Chondrocyte (in vitro differentiated cells): Measurements from ENCODE around the gene ARMH4. TPM values are rescaled to one million over a fixed set of nuclear protein-coding genes. Genes with fewer than 3 reads are reported as not detected.
"Not testable (repeated sequence)": the region's sequence is repeated elsewhere in the genome, so short reads cannot be mapped to it uniquely, and the experiment has no call there.

Experiments used
- DNase-seq: peaks from one replicate; pipeline ENCODE4 v3.0.0; 2021; ENCODE audit warnings: mixed read lengths, low spot score
- H3K27ac Mint-ChIP-seq: one replicate; pipeline ENCODE4 v1.8.0; 2021; ENCODE audit warnings: mild to moderate bottlenecking, moderate library complexity, mixed read lengths; ENCODE audit not compliant: unreplicated experiment
- H3K27me3 Mint-ChIP-seq: 2 replicates; pipeline ENCODE4 v1.8.0; 2021; ENCODE audit warnings: low read depth, mixed read lengths
- H3K36me3 Mint-ChIP-seq: 2 replicates; pipeline ENCODE4 v1.8.0; 2021; ENCODE audit warnings: low read depth, mixed read lengths
- H3K4me1 Mint-ChIP-seq: 2 replicates; pipeline ENCODE4 v1.8.0; 2021; ENCODE audit warnings: low read depth, mild to moderate bottlenecking, mixed read lengths
- H3K4me3 Mint-ChIP-seq: one replicate; pipeline ENCODE4 v1.8.0; 2021; ENCODE audit warnings: mild to moderate bottlenecking, moderate library complexity, mixed read lengths; ENCODE audit not compliant: unreplicated experiment
- H3K9me3 Mint-ChIP-seq: 2 replicates; pipeline ENCODE4 v1.8.0; 2021; ENCODE audit warnings: low read depth, mixed read lengths
- total RNA-seq: library from RNA; stranded (reverse); gene quantifications from 3 replicates; pipeline ENCODE4 v1.2.1, GENCODE V29; 2021
- TF ChIP-seq, protein P1 (sequence below): fragments of 200-600 bp; sonication (generic); IDR thresholded peaks from 2 replicates; pipeline ENCODE4 v1.5.0; 2021; ENCODE audit warnings: antibody characterized with exemption, mild to moderate bottlenecking, moderate library complexity

The ARMH4 gene
- total RNA-seq, 1 donor from 2014 or later: 23.3 TPM

DNA sequence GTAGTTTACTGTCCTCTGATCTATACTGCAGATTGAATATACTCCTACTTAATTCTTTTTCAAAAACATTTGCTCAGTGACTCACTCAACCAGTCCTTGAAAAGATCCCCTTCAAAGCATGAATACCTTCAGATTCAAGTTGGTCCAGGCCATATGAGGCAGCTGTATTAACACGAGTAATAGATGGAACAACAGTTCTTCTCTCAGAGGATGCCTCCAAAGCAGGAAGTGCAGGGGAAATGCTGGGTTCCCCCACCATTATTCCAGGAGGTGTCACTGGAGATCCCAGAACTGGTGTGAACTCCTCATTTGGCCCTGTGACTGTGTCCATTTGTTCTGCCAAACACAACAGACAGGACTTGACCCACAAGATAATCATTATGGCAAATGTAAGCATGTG lies 20.6 kb downstream of the ARMH4 start:
- Mint-ChIP-seq H3K4me1 (peaks cover 12% of the 10 kb centered on the region), H3K4me3 (no peak overlapping the region), H3K36me3 (peaks cover 1% of the 10 kb centered on the region), H3K27me3 (no peaks in the 10 kb centered on the region), H3K9me3 (no peaks in the 10 kb centered on the region), H3K27ac (peak overlapping the region; percentile 27)
- TF ChIP-seq, protein P1, sequence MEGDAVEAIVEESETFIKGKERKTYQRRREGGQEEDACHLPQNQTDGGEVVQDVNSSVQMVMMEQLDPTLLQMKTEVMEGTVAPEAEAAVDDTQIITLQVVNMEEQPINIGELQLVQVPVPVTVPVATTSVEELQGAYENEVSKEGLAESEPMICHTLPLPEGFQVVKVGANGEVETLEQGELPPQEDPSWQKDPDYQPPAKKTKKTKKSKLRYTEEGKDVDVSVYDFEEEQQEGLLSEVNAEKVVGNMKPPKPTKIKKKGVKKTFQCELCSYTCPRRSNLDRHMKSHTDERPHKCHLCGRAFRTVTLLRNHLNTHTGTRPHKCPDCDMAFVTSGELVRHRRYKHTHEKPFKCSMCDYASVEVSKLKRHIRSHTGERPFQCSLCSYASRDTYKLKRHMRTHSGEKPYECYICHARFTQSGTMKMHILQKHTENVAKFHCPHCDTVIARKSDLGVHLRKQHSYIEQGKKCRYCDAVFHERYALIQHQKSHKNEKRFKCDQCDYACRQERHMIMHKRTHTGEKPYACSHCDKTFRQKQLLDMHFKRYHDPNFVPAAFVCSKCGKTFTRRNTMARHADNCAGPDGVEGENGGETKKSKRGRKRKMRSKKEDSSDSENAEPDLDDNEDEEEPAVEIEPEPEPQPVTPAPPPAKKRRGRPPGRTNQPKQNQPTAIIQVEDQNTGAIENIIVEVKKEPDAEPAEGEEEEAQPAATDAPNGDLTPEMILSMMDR: peak; percentile 35
- no peak for DNase-seq

DNA sequence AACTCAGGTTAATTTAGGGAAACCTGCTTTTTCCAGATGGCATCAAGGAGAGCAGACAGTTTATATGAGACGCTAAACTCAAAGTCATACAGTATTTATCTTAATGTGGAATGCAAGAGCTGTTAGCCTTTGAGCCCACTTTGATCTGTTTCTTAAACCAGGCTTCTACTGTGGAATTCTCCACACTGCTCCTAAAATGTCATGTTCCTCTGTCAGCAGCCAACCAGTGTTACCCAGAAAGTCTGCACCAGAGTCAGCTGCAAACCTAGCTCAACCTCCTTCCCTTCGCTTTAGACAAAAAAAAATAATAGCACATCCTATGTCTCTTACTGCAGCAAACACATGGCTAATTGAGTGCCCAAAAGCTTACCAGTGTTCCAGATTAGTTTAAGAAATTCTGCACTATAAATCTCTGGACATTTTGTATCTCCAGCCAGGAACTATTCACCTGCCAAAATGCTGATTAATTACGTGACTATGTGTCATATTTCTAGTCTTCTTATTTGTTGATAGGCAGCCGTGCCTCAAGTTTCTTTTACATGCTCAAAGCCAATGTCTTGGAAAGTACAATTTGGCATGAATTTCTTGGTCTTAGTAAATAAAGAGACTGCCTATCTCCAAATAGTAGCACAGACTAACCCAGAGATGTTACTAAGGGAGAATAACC lies 21.8 kb downstream of the ARMH4 start:
- Mint-ChIP-seq H3K9me3 (peaks cover 9% of the 10 kb centered on the region), H3K27ac (no peak overlapping the region), H3K4me1 (peaks cover 12% of the 10 kb centered on the region), H3K4me3 (no peak overlapping the region), H3K27me3 (no peaks in the 10 kb centered on the region), H3K36me3 (peaks cover 8% of the 10 kb centered on the region)
- DNase-seq: no peak
- TF ChIP-seq, protein P1: no peak

DNA sequence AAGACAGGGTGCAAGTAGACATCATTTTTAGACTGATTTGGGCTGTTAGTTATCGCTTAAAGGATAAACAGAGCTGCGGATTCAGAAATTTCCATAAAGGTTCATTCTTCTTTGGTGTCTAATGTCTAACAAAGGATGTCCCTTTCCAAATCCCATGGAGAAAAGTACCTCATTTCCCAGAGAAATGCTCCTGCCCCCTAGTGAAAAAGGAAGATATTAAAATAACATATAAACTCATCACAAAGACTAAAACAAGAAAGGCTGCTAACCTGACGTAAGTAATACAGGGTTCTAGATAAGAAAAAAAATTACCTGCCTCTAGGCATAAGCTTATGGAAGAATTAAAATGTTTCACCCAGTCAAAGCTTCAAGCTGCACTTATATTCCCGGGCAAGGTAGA lies 22.8 kb downstream of the ARMH4 start:
- TF ChIP-seq, protein P1: peak; percentile 53
- H3K9me3 Mint-ChIP-seq: peaks cover 13% of the 10 kb centered on the region
- H3K4me3 Mint-ChIP-seq: no peak overlapping the region
- H3K27me3 Mint-ChIP-seq: no peaks in the 10 kb centered on the region
- H3K4me1 Mint-ChIP-seq: peaks cover 12% of the 10 kb centered on the region
- no peak for DNase-seq
- H3K27ac Mint-ChIP-seq: no peak overlapping the region
- H3K36me3 Mint-ChIP-seq: peaks cover 8% of the 10 kb centered on the region

DNA sequence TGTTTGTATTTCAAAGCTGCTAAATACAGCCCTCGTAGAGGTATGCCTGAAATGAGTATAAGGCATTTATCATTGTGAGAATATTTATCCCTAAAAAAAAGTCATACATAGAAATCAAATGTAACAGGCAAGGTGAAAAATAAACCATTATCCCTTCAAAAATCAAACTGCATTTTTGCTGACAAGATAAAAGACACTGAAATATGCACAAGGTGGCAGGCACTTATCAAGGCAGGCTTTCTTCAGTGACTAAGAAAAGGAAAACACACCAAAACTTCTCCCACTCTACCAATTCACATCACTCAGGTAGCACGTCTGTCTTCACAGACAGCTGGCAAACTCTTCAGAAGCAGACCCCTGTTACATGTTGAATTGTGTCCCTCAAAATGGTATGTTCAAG lies 23.6 kb downstream of the ARMH4 start:
- H3K27me3 Mint-ChIP-seq: no peaks in the 10 kb centered on the region
- no peak for DNase-seq
- peaks cover 13% of the 10 kb centered on the region for H3K9me3 Mint-ChIP-seq
- peaks cover 12% of the 10 kb centered on the region for H3K4me1 Mint-ChIP-seq
- no peak overlapping the region for H3K27ac Mint-ChIP-seq
- TF ChIP-seq, protein P1: no peak
- peaks cover 8% of the 10 kb centered on the region for H3K36me3 Mint-ChIP-seq
- H3K4me3 Mint-ChIP-seq: no peak overlapping the region

DNA sequence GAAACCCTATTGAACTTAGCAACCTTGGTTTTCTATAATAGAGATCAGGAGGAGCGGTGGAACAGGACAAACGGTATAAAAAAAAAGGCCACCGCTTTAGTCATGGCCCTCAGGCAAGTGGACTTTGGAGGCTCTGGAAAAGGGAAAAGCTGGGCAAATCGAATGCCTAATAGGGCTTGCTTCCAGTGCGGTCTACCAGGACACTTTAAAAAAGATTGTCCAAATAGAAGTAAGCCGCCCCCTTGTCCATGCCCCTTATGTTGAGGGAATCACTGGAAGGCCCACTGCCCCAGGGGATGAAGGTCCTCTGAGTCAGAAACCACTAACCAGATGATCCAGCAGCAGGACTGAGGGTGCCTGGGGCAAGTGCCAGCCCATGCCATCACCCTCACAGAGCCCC lies 29.5 kb downstream of the ARMH4 start:
- H3K9me3 Mint-ChIP-seq: peaks cover 13% of the 10 kb centered on the region
- not testable (repeated sequence) for H3K27ac Mint-ChIP-seq, DNase-seq, H3K4me3 Mint-ChIP-seq, H3K4me1 Mint-ChIP-seq, H3K36me3 Mint-ChIP-seq, H3K27me3 Mint-ChIP-seq
